ENCODE measurements around the gene SEMA5B. TPM values are rescaled to one million over a fixed set of nuclear protein-coding genes. Genes with fewer than 3 reads are reported as not detected.

SEMA5B gene
- total and polyA plus RNA-seq, 2 donors (not counting 1 experiment from before 2014, with no cell fraction given): not detected

DNA sequence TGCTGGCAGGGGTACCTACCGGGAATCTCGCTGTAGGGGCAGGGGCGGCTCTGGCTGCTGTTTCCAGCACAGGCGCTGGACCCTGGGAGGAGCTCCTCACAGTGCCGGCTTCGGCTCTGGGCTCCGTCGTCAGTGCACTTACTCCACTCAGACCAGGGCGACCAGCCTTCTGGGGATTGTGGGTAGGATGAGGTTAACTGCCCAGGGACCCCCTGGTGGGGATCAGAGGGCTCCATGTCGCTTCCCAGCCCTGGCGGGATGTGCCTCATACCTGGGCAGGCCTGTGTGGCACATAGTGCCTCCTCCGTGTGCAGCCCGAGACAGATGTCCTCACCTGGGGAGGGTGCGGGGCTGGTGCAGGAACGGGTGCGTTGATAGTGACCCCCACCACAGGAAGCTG, 115.7 kb downstream of the SEMA5B start:
- Mint-ChIP-seq H3K4me3 (no peak overlapping the region), H3K27me3 (peaks cover 19% of the 10 kb centered on the region)

DNA sequence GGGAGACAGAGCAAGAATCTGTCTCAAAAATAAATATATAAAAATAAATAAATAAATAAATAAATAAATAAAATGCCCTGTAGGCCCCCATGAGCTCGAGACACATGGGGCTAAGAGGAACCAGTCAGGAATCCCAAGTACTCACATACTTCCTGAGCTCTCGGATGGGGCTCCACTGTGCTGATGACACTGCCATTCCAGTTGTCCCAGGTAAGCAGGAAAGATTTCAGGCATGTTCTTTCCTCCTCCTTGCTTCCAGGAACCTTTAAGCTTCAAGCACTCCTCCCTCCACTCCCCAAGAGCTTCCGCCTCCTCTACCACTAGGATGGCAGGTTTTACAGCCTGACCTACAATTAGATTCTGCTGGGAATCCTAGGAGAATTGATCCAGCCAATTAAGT, 119.3 kb downstream of the SEMA5B start:
- Histone ChIP-seq H2AFZ (ENCODE audit: insufficient read depth, low read depth, low read length, poor library complexity, severe bottlenecking) (no peak overlapping the region), H3K36me3 (replicated peaks in 1 of 2; ENCODE audit: control extremely low read depth in 1 of 2, control insufficient read depth in 1 of 2, extremely low read depth in 1 of 2, insufficient read depth in 2 of 2, low read length in 1 of 2) (no peaks in the 10 kb centered on the region), H3K79me2 (ENCODE audit: control insufficient read depth, insufficient read depth, low read length) (no peaks in the 10 kb centered on the region), H3K27ac (ENCODE audit: low read length in 2 of 2) (no peak overlapping the region), H3K9ac (ENCODE audit: low read length) (no peak overlapping the region), H3K9me3 (ENCODE audit: control extremely low read depth in 1 of 3, control insufficient read depth in 2 of 3, insufficient read depth in 1 of 3, low read length in 2 of 3) (no peaks in the 10 kb centered on the region), H3K4me1 (ENCODE audit: control insufficient read depth in 2 of 2, insufficient read depth in 2 of 2, low read length in 2 of 2) (peaks cover 4 to 5% of the 10 kb centered on the region in 2 donors), H3K4me2 (replicated peaks; ENCODE audit: low read depth, low read length, poor library complexity, severe bottlenecking) (no peak overlapping the region), H3K4me3 (ENCODE audit: control extremely low read depth in 1 of 5, extremely low read depth in 1 of 5, insufficient read depth in 1 of 5, low read depth in 2 of 5, low read length in 4 of 5) (no peak overlapping the region), H3K27me3 (replicated peaks in 1 of 4; ENCODE audit: control extremely low read depth in 1 of 4, control insufficient read depth in 3 of 4, insufficient read depth in 4 of 4, low read length in 3 of 4) (peaks cover 0 to 24% (median 3%) of the 10 kb centered on the region in 4 experiments), H4K20me1 (ENCODE audit: control insufficient read depth, insufficient read depth, low read length, poor library complexity, severe bottlenecking) (no peaks in the 10 kb centered on the region)
- TF ChIP-seq, protein P1, sequence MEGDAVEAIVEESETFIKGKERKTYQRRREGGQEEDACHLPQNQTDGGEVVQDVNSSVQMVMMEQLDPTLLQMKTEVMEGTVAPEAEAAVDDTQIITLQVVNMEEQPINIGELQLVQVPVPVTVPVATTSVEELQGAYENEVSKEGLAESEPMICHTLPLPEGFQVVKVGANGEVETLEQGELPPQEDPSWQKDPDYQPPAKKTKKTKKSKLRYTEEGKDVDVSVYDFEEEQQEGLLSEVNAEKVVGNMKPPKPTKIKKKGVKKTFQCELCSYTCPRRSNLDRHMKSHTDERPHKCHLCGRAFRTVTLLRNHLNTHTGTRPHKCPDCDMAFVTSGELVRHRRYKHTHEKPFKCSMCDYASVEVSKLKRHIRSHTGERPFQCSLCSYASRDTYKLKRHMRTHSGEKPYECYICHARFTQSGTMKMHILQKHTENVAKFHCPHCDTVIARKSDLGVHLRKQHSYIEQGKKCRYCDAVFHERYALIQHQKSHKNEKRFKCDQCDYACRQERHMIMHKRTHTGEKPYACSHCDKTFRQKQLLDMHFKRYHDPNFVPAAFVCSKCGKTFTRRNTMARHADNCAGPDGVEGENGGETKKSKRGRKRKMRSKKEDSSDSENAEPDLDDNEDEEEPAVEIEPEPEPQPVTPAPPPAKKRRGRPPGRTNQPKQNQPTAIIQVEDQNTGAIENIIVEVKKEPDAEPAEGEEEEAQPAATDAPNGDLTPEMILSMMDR (IDR thresholded peaks at IDR 0.05): no peak
- TF ChIP-seq EZH2 (IDR thresholded peaks at IDR 0.05; ENCODE audit: borderline replicate concordance, insufficient read depth, low read depth, low read length, poor library complexity, severe bottlenecking): no peak
- Mint-ChIP-seq H3K27me3 (peaks cover 13% of the 10 kb centered on the region), H3K4me3 (no peak overlapping the region), H3K9me3 (ENCODE audit: insufficient read depth) (peaks cover 2% of the 10 kb centered on the region), H3K27ac (no peak overlapping the region), H3K4me1 (no peaks in the 10 kb centered on the region)
- ChIA-PET CTCF (no interaction called here), POLR2A (no interaction called here)
- intact Hi-C loops (cut with micrococcal nuclease): no loop called here
- DNase-seq (no peak), ATAC-seq (ENCODE audit: low read depth) (no peak)
- 87% methylated on average over 3 of the region's 3 CpGs for WGBS (ENCODE audit: insufficient coverage)

More for the DNA sequence above, 115.7 kb downstream of the SEMA5B start:
- H3K27ac Mint-ChIP-seq: no peak overlapping the region
- H3K4me1 Mint-ChIP-seq: peaks cover 18% of the 10 kb centered on the region
- H3K27ac ChIP-seq (ENCODE audit: low read length in 2 of 2): no peak overlapping the region
- intact Hi-C loops (cut with micrococcal nuclease): no loop called here
- TF ChIP-seq, protein P1 (IDR thresholded peaks at IDR 0.05): no peak
- no peak for TF ChIP-seq EZH2 (IDR thresholded peaks at IDR 0.05; ENCODE audit: borderline replicate concordance, insufficient read depth, low read depth, low read length, poor library complexity, severe bottlenecking)
- H3K4me2 ChIP-seq (replicated peaks; ENCODE audit: low read depth, low read length, poor library complexity, severe bottlenecking): no peak overlapping the region
- no peak for DNase-seq
- no peaks in the 10 kb centered on the region for H3K36me3 ChIP-seq (replicated peaks in 1 of 2; ENCODE audit: control extremely low read depth in 1 of 2, control insufficient read depth in 1 of 2, extremely low read depth in 1 of 2, insufficient read depth in 2 of 2, low read length in 1 of 2)
- no peaks in the 10 kb centered on the region for H4K20me1 ChIP-seq (ENCODE audit: control insufficient read depth, insufficient read depth, low read length, poor library complexity, severe bottlenecking)
- WGBS (ENCODE audit: insufficient coverage): 96% methylated on average over 14 of the region's 16 CpGs
- H2AFZ ChIP-seq (ENCODE audit: insufficient read depth, low read depth, low read length, poor library complexity, severe bottlenecking): no peak overlapping the region
- peaks cover 0 to 27% (median 3%) of the 10 kb centered on the region in 4 experiments for H3K27me3 ChIP-seq (replicated peaks in 1 of 4; ENCODE audit: control extremely low read depth in 1 of 4, control insufficient read depth in 3 of 4, insufficient read depth in 4 of 4, low read length in 3 of 4)
- no peaks in the 10 kb centered on the region for H3K79me2 ChIP-seq (ENCODE audit: control insufficient read depth, insufficient read depth, low read length)
- H3K9ac ChIP-seq (ENCODE audit: low read length): no peak overlapping the region
- H3K4me1 ChIP-seq (ENCODE audit: control insufficient read depth in 2 of 2, insufficient read depth in 2 of 2, low read length in 2 of 2): peaks cover 18 to 20% of the 10 kb centered on the region in 2 donors
- H3K9me3 ChIP-seq (ENCODE audit: control extremely low read depth in 1 of 3, control insufficient read depth in 2 of 3, insufficient read depth in 1 of 3, low read length in 2 of 3): no peaks in the 10 kb centered on the region
- H3K4me3 ChIP-seq (ENCODE audit: control extremely low read depth in 1 of 5, extremely low read depth in 1 of 5, insufficient read depth in 1 of 5, low read depth in 2 of 5, low read length in 4 of 5): no peak overlapping the region
- ChIA-PET CTCF (no interaction called here), POLR2A (no interaction called here)
- H3K9me3 Mint-ChIP-seq (ENCODE audit: insufficient read depth): no peaks in the 10 kb centered on the region
- no peak for ATAC-seq (ENCODE audit: low read depth)
